OCI-LY1 (cell line): Measurements from ENCODE around the gene NKX2-8.
"Not testable (repeated sequence)": the region's sequence is repeated elsewhere in the genome, so short reads cannot be mapped to it uniquely, and the experiment has no call there.

Source experiments
- EZH2 ChIP-seq: fragments of 200-600 bp; sonication (generic), shearing (Covaris generic); IDR thresholded peaks from 2 replicates; pipeline ENCODE4 v1.8.0; 2017; ENCODE audit warnings: borderline replicate concordance, mixed run types, mild to moderate bottlenecking, antibody characterized with exemption, low read length, moderate library complexity, mixed read lengths
- TF ChIP-seq, protein P1 (sequence below): fragments of 200-600 bp; sonication (generic), shearing (Covaris generic); IDR thresholded peaks from 2 replicates; pipeline ENCODE4 v1.5.1; 2017; ENCODE audit warnings: mild to moderate bottlenecking, antibody characterized with exemption, low read length, moderate library complexity, mixed read lengths

DNA sequence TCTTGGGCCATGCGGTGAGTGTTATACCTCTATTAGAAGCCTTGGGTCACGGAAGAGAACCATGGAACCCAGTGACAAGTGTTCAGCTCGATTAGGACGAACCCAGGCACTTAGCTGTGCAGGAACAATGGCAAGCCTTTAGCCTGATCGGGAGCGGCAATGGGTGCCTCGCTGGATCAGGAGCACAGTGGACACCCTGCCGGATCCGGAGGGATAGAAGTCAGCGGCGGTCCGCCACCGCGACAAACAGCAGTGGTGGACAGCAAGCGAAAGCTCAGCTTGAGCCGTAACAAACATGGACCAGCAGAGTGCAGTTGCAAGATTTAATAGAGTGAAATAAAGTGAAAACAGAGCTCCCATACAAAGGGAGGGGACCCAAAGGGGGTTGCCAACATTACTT, 38.1 kb downstream of the NKX2-8 start:
- TF ChIP-seq, protein P1, sequence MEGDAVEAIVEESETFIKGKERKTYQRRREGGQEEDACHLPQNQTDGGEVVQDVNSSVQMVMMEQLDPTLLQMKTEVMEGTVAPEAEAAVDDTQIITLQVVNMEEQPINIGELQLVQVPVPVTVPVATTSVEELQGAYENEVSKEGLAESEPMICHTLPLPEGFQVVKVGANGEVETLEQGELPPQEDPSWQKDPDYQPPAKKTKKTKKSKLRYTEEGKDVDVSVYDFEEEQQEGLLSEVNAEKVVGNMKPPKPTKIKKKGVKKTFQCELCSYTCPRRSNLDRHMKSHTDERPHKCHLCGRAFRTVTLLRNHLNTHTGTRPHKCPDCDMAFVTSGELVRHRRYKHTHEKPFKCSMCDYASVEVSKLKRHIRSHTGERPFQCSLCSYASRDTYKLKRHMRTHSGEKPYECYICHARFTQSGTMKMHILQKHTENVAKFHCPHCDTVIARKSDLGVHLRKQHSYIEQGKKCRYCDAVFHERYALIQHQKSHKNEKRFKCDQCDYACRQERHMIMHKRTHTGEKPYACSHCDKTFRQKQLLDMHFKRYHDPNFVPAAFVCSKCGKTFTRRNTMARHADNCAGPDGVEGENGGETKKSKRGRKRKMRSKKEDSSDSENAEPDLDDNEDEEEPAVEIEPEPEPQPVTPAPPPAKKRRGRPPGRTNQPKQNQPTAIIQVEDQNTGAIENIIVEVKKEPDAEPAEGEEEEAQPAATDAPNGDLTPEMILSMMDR = not testable (repeated sequence)
- not testable (repeated sequence) for TF ChIP-seq EZH2
